ENCODE results near the gene TMEM181. TPM values are rescaled to one million over a fixed set of nuclear protein-coding genes. Genes with fewer than 3 reads are reported as not detected.
"Not testable (repeated sequence)": the region's sequence is repeated elsewhere in the genome, so short reads cannot be mapped to it uniquely, and the experiment has no call there.

TMEM181 gene
- total RNA-seq, 3 donors from 2014 or later = 17.0 to 29.3 (median 28.5) TPM

- Histone ChIP-seq H3K4me1 (no peaks in the 10 kb centered on the region), H3K27ac (peak overlapping the region; percentile 45 to 58), H3K27me3 (no peaks in the 10 kb centered on the region), H3K9me3 (no peaks in the 10 kb centered on the region), H3K36me3 (no peaks in the 10 kb centered on the region), H3K4me3 (no peak overlapping the region)
- DNase-seq (ENCODE audit: low spot score in 2 of 2) = peak in 1 of 2 donors; percentile 55
- intact Hi-C loops (cut with DNase I; ENCODE audit: low total_unique reads) = no loop called here
- no peak for TF ChIP-seq POLR2AphosphoS5 (IDR thresholded peaks at IDR 0.05)
Observed at GRCh38 chr6:158653577-158654354, 93.9 kb downstream of the TMEM181 start.

- Histone ChIP-seq H3K27ac (peak overlapping the region; percentile 45 to 58), H3K4me3 (no peak overlapping the region), H3K4me1 (no peaks in the 10 kb centered on the region), H3K27me3 (no peaks in the 10 kb centered on the region), H3K36me3 (no peaks in the 10 kb centered on the region), H3K9me3 (no peaks in the 10 kb centered on the region)
- intact Hi-C loops (cut with DNase I; ENCODE audit: low total_unique reads) = no loop called here
- DNase-seq (ENCODE audit: low spot score in 2 of 2) = no peak
- TF ChIP-seq POLR2AphosphoS5 (IDR thresholded peaks at IDR 0.05) = no peak
- TF ChIP-seq POLR2A (IDR thresholded peaks at IDR 0.05) = no peak
Observed at GRCh38 chr6:158654498-158654897, 94.6 kb downstream of the TMEM181 start.

- peak overlapping the region in 1 of 2 donors; percentile 45 for H3K27ac ChIP-seq
- no peaks in the 10 kb centered on the region for H3K4me1 ChIP-seq
- no peak for TF ChIP-seq CTCF (IDR thresholded peaks at IDR 0.05)
- H3K36me3 ChIP-seq = no peaks in the 10 kb centered on the region
- no peaks in the 10 kb centered on the region for H3K27me3 ChIP-seq
- no peak overlapping the region for H3K4me3 ChIP-seq
- intact Hi-C loops (cut with DNase I; ENCODE audit: low total_unique reads) = no loop called here
- no peaks in the 10 kb centered on the region for H3K9me3 ChIP-seq
- no peak for DNase-seq (ENCODE audit: low spot score in 2 of 2)
Observed at GRCh38 chr6:158654960-158655489, 95.1 kb downstream of the TMEM181 start.

- no peaks in the 10 kb centered on the region for H3K36me3 ChIP-seq
- H3K27ac ChIP-seq = no peak overlapping the region
- H3K9me3 ChIP-seq = no peaks in the 10 kb centered on the region
- intact Hi-C loops (cut with DNase I; ENCODE audit: low total_unique reads) = no loop called here
- no peak overlapping the region for H3K4me3 ChIP-seq
- H3K4me1 ChIP-seq = no peaks in the 10 kb centered on the region
- no peak for DNase-seq (ENCODE audit: low spot score in 2 of 2)
- no peaks in the 10 kb centered on the region for H3K27me3 ChIP-seq
- TF ChIP-seq POLR2AphosphoS5 (IDR thresholded peaks at IDR 0.05) (no peak), CTCF (IDR thresholded peaks at IDR 0.05) (no peak), POLR2A (IDR thresholded peaks at IDR 0.05) (no peak)
Observed at GRCh38 chr6:158655569-158656450, 95.9 kb downstream of the TMEM181 start.

GRCh38 chr6:158656986-158657385 is 97.1 kb downstream of the TMEM181 start:
- H3K36me3 ChIP-seq; H3K4me3 ChIP-seq; intact Hi-C loops (cut with DNase I; ENCODE audit: low total_unique reads); DNase-seq (ENCODE audit: low spot score in 2 of 2); H3K4me1 ChIP-seq; H3K27ac ChIP-seq; H3K9me3 ChIP-seq; H3K27me3 ChIP-seq: not testable (repeated sequence)

GRCh38 chr6:158660333-158660754 is 100.5 kb downstream of the TMEM181 start:
- Histone ChIP-seq H3K4me1 (no peaks in the 10 kb centered on the region), H3K9me3 (no peaks in the 10 kb centered on the region), H3K27me3 (no peaks in the 10 kb centered on the region), H3K4me3 (no peak overlapping the region), H3K27ac (no peak overlapping the region), H3K36me3 (no peaks in the 10 kb centered on the region)
- no peak for DNase-seq (ENCODE audit: low spot score in 2 of 2)
- no peak for TF ChIP-seq POLR2A (IDR thresholded peaks at IDR 0.05)
- TF ChIP-seq POLR2AphosphoS5 (IDR thresholded peaks at IDR 0.05) = no peak
- peak in 2 of 3 donors; percentile 47 to 72 for TF ChIP-seq CTCF (IDR thresholded peaks at IDR 0.05)
- intact Hi-C loops (cut with DNase I; ENCODE audit: low total_unique reads) = no loop called here

Data from breast epithelium (tissue), 4 donors.